Measurements from ENCODE around the gene TMED4.

TMED4 gene

DNA sequence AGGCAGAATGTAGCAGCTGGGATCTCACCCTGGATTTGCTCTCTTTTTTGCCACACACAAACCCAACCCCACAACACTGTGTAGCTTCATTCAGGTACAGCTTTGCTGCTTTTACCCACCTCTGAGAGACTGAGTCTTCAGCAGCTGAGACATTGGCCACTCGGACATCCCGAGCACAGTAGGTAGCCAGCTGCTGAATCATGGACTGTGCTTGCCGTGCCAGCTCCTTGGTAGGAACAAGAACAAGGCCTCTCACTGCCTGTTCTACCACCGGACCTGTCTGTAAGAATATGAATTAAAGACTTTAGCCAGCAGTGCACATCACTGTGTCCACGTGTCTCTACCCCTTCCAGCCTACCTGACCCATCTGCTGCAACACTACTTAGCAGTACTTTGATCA lies 9.3 kb downstream of the TMED4 start:
- H3F3A ChIP-seq (ENCODE audit: insufficient read depth, low read length) = peaks cover 14% of the 10 kb centered on the region; the same call in 1 of the 2 replicates
- peak overlapping the region; percentile 95 for H3K4me3 ChIP-seq (ENCODE audit: low read length)
- H2AFZ ChIP-seq (ENCODE audit: low read length) = no peak overlapping the region
- H3K79me2 ChIP-seq (ENCODE audit: low read length) = peaks cover 63% of the 10 kb centered on the region
- TF ChIP-seq, protein P1, sequence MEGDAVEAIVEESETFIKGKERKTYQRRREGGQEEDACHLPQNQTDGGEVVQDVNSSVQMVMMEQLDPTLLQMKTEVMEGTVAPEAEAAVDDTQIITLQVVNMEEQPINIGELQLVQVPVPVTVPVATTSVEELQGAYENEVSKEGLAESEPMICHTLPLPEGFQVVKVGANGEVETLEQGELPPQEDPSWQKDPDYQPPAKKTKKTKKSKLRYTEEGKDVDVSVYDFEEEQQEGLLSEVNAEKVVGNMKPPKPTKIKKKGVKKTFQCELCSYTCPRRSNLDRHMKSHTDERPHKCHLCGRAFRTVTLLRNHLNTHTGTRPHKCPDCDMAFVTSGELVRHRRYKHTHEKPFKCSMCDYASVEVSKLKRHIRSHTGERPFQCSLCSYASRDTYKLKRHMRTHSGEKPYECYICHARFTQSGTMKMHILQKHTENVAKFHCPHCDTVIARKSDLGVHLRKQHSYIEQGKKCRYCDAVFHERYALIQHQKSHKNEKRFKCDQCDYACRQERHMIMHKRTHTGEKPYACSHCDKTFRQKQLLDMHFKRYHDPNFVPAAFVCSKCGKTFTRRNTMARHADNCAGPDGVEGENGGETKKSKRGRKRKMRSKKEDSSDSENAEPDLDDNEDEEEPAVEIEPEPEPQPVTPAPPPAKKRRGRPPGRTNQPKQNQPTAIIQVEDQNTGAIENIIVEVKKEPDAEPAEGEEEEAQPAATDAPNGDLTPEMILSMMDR (IDR thresholded peaks at IDR 0.05; ENCODE audit: low read length) = no peak
- no peak for TF ChIP-seq EZH2 (optimal IDR thresholded peaks at IDR 0.05; ENCODE audit: low read depth, low read length)
- no peak for TF ChIP-seq EZH2phosphoT487 (IDR thresholded peaks at IDR 0.05; ENCODE audit: low read length)
- no peaks in the 10 kb centered on the region for H3K9me3 ChIP-seq (replicated peaks; ENCODE audit: insufficient read depth, low read length)
- peaks cover 8% of the 10 kb centered on the region for H3K4me1 ChIP-seq (ENCODE audit: low read length)
- no peaks in the 10 kb centered on the region for H3K27me3 ChIP-seq (replicated peaks; ENCODE audit: insufficient read depth, low read length)
- peaks cover 14% of the 10 kb centered on the region for H3K36me3 ChIP-seq (replicated peaks; ENCODE audit: insufficient read depth, low read length)
- DNase-seq = no peak
- no peaks in the 10 kb centered on the region for H4K20me1 ChIP-seq (ENCODE audit: insufficient read depth, low read length)
- peak overlapping the region; percentile 93 for H3K9ac ChIP-seq (ENCODE audit: low read length)
- H3K27ac ChIP-seq (ENCODE audit: low read length) = no peak overlapping the region
- H3K9me2 ChIP-seq (replicated peaks; ENCODE audit: insufficient read depth, low read length) = no peaks in the 10 kb centered on the region
- peak overlapping the region; percentile 59 for H3K4me2 ChIP-seq (ENCODE audit: low read depth, low read length)

DNA sequence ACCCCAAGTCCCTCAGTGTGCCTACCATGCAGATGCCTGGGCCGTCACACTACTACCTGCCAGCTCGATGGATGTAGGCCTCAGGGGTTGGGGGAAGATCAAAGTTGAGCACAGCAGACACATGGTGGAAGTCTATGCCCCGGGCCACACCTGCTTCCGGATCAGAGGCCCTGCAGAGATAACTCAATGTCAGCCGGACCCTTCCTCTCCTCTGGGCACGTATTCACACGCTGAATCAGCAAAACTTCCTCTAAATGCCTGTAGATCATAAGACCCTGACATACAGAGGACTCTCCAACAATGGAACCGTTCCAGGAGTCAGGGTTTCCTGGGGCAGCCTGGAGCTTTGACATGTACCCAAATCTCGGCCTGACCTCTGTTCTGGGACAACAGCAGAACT lies 12.1 kb downstream of the TMED4 start:
- Histone ChIP-seq H3K9ac (ENCODE audit: low read length) (no peak overlapping the region), H3K36me3 (replicated peaks; ENCODE audit: insufficient read depth, low read length) (peaks cover 16% of the 10 kb centered on the region), H3K27ac (ENCODE audit: low read length) (no peak overlapping the region), H3F3A (ENCODE audit: insufficient read depth, low read length) (peaks cover 22% of the 10 kb centered on the region; the same call in 1 of the 2 replicates), H4K20me1 (ENCODE audit: insufficient read depth, low read length) (no peaks in the 10 kb centered on the region), H3K79me2 (ENCODE audit: low read length) (peaks cover 64% of the 10 kb centered on the region), H3K9me2 (replicated peaks; ENCODE audit: insufficient read depth, low read length) (no peaks in the 10 kb centered on the region), H3K9me3 (replicated peaks; ENCODE audit: insufficient read depth, low read length) (no peaks in the 10 kb centered on the region), H2AFZ (ENCODE audit: low read length) (no peak overlapping the region), H3K4me1 (ENCODE audit: low read length) (peaks cover 6% of the 10 kb centered on the region), H3K4me2 (ENCODE audit: low read depth, low read length) (no peak overlapping the region), H3K4me3 (ENCODE audit: low read length) (no peak overlapping the region), H3K27me3 (replicated peaks; ENCODE audit: insufficient read depth, low read length) (no peaks in the 10 kb centered on the region)
- TF ChIP-seq EZH2 (optimal IDR thresholded peaks at IDR 0.05; ENCODE audit: low read depth, low read length) (no peak), EZH2phosphoT487 (IDR thresholded peaks at IDR 0.05; ENCODE audit: low read length) (no peak)
- TF ChIP-seq, protein P1 (IDR thresholded peaks at IDR 0.05; ENCODE audit: low read length) = no peak
- DNase-seq = no peak

DNA sequence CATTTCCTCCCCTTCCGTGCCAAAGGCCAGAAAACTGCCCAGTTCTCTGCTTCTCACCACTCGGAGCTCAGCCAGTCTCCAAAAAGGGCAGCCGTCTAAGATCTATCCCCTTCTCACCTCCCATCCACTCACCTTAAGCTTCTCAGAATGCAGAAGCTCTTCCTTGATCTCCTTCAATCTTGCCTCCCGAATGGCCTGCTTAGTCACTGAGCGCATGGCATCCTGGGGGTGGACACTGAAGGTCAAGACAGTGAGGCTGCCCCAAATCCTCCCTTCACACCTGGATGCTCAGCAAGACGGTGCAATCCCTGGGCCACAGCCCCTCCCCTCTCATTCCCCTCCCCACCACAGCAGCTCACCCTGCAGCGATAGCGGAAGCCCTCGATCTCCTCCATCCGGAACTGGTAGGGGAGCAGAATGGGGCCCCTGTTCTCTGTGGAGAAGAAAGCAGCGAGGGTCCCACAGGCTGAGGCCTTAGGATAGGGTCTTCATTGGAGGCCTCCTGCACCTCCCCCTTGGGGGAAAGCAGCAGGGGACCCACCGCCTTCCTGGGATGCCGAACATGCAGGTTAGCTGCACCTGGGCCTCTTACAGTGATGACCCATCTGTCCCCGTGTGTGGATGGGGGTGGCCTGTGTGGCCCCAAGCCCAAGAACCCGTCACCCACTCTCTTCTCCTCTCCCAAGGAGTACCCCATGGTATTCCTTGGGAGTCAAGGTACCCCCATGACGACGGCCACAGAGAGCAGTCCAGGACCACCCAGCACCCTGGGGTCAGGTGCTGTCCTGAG lies 13.1 kb downstream of the TMED4 start:
- Histone ChIP-seq H3K79me2 (ENCODE audit: low read length) (peaks cover 56% of the 10 kb centered on the region), H4K20me1 (ENCODE audit: insufficient read depth, low read length) (no peaks in the 10 kb centered on the region)
- DNase-seq = no peak

More for the DNA sequence above, 13.1 kb downstream of the TMED4 start:
- Histone ChIP-seq H3K27ac (ENCODE audit: low read length) (no peak overlapping the region), H2AFZ (ENCODE audit: low read length) (no peak overlapping the region), H3K27me3 (replicated peaks; ENCODE audit: insufficient read depth, low read length) (no peaks in the 10 kb centered on the region), H3F3A (ENCODE audit: insufficient read depth, low read length) (peaks cover 16% of the 10 kb centered on the region; the same call in 1 of the 2 replicates), H3K36me3 (replicated peaks; ENCODE audit: insufficient read depth, low read length) (peaks cover 16% of the 10 kb centered on the region), H3K9ac (ENCODE audit: low read length) (no peak overlapping the region), H3K9me3 (replicated peaks; ENCODE audit: insufficient read depth, low read length) (no peaks in the 10 kb centered on the region), H3K4me3 (ENCODE audit: low read length) (no peak overlapping the region), H3K4me1 (ENCODE audit: low read length) (no peaks in the 10 kb centered on the region), H3K4me2 (ENCODE audit: low read depth, low read length) (no peak overlapping the region), H3K9me2 (replicated peaks; ENCODE audit: insufficient read depth, low read length) (no peaks in the 10 kb centered on the region)
- TF ChIP-seq, protein P1 (IDR thresholded peaks at IDR 0.05; ENCODE audit: low read length) = no peak
